Measurements from ENCODE around the gene APOL6.

The APOL6 gene

DNA sequence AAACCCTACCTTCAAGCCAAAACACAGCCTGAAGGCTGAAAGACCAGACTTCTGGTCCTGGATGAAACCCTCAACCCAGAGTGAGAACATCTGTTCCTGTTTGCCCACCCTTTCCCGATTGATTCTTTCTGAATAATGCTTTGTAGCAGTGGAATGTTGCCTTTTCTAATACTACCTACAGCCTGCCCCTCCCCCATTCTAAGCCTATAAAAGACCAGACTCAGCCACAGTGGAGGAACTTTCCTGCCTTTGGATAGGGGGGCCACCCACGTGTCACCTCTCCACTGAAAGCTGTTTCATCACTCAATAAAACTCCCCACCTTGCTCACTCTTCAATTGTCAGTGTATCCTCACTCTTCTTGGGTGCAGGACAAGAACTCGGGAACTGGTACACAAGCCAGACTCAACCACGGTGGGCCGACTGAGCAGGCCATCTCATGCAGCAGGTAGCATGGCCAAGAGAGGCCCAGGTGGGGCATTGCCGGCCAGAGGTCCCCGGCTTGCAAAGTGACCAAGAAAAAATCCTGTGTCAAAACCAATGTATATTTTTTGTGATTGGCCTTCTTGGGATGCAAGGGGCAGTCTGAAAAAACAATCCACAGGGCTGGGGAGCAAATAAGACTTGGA lies 6.6 kb upstream of the APOL6 start:
- no peak overlapping the region for H3K27ac ChIP-seq (ENCODE audit: low read depth, low read length)
- H3K79me2 ChIP-seq (ENCODE audit: control insufficient read depth, low read length) = no peaks in the 10 kb centered on the region
- TF ChIP-seq, protein P1, sequence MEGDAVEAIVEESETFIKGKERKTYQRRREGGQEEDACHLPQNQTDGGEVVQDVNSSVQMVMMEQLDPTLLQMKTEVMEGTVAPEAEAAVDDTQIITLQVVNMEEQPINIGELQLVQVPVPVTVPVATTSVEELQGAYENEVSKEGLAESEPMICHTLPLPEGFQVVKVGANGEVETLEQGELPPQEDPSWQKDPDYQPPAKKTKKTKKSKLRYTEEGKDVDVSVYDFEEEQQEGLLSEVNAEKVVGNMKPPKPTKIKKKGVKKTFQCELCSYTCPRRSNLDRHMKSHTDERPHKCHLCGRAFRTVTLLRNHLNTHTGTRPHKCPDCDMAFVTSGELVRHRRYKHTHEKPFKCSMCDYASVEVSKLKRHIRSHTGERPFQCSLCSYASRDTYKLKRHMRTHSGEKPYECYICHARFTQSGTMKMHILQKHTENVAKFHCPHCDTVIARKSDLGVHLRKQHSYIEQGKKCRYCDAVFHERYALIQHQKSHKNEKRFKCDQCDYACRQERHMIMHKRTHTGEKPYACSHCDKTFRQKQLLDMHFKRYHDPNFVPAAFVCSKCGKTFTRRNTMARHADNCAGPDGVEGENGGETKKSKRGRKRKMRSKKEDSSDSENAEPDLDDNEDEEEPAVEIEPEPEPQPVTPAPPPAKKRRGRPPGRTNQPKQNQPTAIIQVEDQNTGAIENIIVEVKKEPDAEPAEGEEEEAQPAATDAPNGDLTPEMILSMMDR (IDR thresholded peaks at IDR 0.05; ENCODE audit: low read depth, low read length, poor library complexity, severe bottlenecking) = no peak
- TF ChIP-seq EZH2phosphoT487 (IDR thresholded peaks at IDR 0.05; ENCODE audit: borderline replicate concordance, low read length) = no peak
- peaks cover 18% of the 10 kb centered on the region for H3K4me1 ChIP-seq (ENCODE audit: control insufficient read depth, low read length)
- no peaks in the 10 kb centered on the region for H3K27me3 ChIP-seq (ENCODE audit: control insufficient read depth, low read length)
- H4K20me1 ChIP-seq (ENCODE audit: control insufficient read depth, insufficient read depth, low read depth, low read length) = no peaks in the 10 kb centered on the region
- no peak overlapping the region for H3K4me2 ChIP-seq (ENCODE audit: low read length)
- no peaks in the 10 kb centered on the region for H3K36me3 ChIP-seq (ENCODE audit: control insufficient read depth, low read length)
- no peak overlapping the region for H3K4me3 ChIP-seq (ENCODE audit: low read length)
- H3K9me3 ChIP-seq (ENCODE audit: control insufficient read depth, insufficient read depth, low read length) = no peaks in the 10 kb centered on the region
- no peaks in the 10 kb centered on the region for H3K9me2 ChIP-seq (replicated peaks; ENCODE audit: control insufficient read depth, low read length)
- no peaks in the 10 kb centered on the region; the same call in 1 of the 2 replicates for H3F3A ChIP-seq (ENCODE audit: control insufficient read depth, insufficient read depth)

DNA sequence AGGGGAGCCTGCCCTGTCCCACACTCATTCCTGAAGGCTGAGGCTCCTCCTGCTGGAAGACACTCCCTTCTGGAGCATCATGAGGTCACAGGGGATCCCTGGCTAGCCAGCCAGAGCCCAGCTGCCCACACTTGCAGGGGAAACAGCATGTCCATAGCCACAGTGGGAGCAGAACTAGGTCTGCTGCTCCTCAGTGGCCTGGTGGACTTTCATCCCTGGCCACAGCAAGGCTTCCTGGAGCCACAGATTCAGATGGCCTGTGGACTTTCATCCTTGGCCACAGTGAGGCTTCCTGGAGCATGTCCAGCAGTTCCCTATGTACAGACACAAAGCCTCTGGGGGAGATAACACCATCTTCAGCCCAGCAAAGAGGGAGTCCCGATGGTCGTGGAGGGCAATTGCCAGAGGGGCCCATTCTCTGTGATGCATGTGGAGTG lies 5.9 kb upstream of the APOL6 start:
- H3K27ac ChIP-seq (ENCODE audit: low read depth, low read length) = no peak overlapping the region
- H4K20me1 ChIP-seq (ENCODE audit: control insufficient read depth, insufficient read depth, low read depth, low read length) = no peaks in the 10 kb centered on the region
- H3K4me2 ChIP-seq (ENCODE audit: low read length) = no peak overlapping the region
- H3K9me2 ChIP-seq (replicated peaks; ENCODE audit: control insufficient read depth, low read length) = no peaks in the 10 kb centered on the region
- no peaks in the 10 kb centered on the region for H3K36me3 ChIP-seq (ENCODE audit: control insufficient read depth, low read length)
- no peaks in the 10 kb centered on the region for H3K79me2 ChIP-seq (ENCODE audit: control insufficient read depth, low read length)
- peaks cover 4% of the 10 kb centered on the region for H3F3A ChIP-seq (ENCODE audit: control insufficient read depth, insufficient read depth)
- H3K27me3 ChIP-seq (ENCODE audit: control insufficient read depth, low read length) = no peaks in the 10 kb centered on the region
- TF ChIP-seq EZH2phosphoT487 (IDR thresholded peaks at IDR 0.05; ENCODE audit: borderline replicate concordance, low read length) = no peak
- TF ChIP-seq, protein P1 (IDR thresholded peaks at IDR 0.05; ENCODE audit: low read depth, low read length, poor library complexity, severe bottlenecking) = no peak
- H3K9me3 ChIP-seq (ENCODE audit: control insufficient read depth, insufficient read depth, low read length) = no peaks in the 10 kb centered on the region
- H3K4me3 ChIP-seq (ENCODE audit: low read length) = no peak overlapping the region
- peaks cover 25% of the 10 kb centered on the region for H3K4me1 ChIP-seq (ENCODE audit: control insufficient read depth, low read length)

DNA sequence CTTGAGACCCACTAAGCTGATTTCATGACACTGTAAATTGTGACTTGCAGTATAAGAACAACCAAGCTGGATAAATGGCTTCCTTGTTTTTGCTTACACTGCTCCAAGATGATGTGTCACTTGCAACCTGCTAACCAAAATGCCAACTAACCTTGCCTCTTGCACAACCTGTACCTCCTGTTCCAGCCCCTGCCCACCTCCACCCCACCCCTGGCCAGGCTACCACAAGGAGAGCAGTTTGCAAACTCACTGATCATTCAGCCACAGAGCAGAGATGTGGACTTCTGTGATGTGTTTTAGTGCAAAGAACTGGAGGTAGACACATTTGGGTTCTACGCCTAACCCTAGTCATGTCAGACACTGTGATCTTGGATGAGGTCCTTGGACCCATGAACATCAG lies 4.3 kb upstream of the APOL6 start:
- H3F3A ChIP-seq (ENCODE audit: control insufficient read depth, insufficient read depth) = peaks cover 15% of the 10 kb centered on the region
- peaks cover 41% of the 10 kb centered on the region for H3K4me1 ChIP-seq (ENCODE audit: control insufficient read depth, low read length)
- TF ChIP-seq EZH2phosphoT487 (IDR thresholded peaks at IDR 0.05; ENCODE audit: borderline replicate concordance, low read length) = no peak
- TF ChIP-seq, protein P1 (IDR thresholded peaks at IDR 0.05; ENCODE audit: low read depth, low read length, poor library complexity, severe bottlenecking) = no peak
- H3K36me3 ChIP-seq (ENCODE audit: control insufficient read depth, low read length) = no peaks in the 10 kb centered on the region
- no peaks in the 10 kb centered on the region for H3K9me2 ChIP-seq (replicated peaks; ENCODE audit: control insufficient read depth, low read length)
- no peak overlapping the region for H3K4me2 ChIP-seq (ENCODE audit: low read length)
- no peaks in the 10 kb centered on the region for H3K79me2 ChIP-seq (ENCODE audit: control insufficient read depth, low read length)
- no peaks in the 10 kb centered on the region for H3K27me3 ChIP-seq (ENCODE audit: control insufficient read depth, low read length)
- H3K4me3 ChIP-seq (ENCODE audit: low read length) = no peak overlapping the region
- no peak overlapping the region for H3K27ac ChIP-seq (ENCODE audit: low read depth, low read length)
- H4K20me1 ChIP-seq (ENCODE audit: control insufficient read depth, insufficient read depth, low read depth, low read length) = no peaks in the 10 kb centered on the region
- no peaks in the 10 kb centered on the region for H3K9me3 ChIP-seq (ENCODE audit: control insufficient read depth, insufficient read depth, low read length)
